Non-pigmented ciliary epithelial cell (primary cell): ENCODE data around the gene FHL2.

Experiments used
- DNase-seq: peaks from one replicate; pipeline ENCODE4 v3.0.0-alpha.2; 2010; ENCODE audit warnings: low read depth

The FHL2 gene

GRCh38 chr2:105421053-105421452 is 22.2 kb upstream of the FHL2 start:
- no peak for DNase-seq

- no peak for DNase-seq
Measured at GRCh38 chr2:105418522-105418921, 19.7 kb upstream of the FHL2 start.

- DNase-seq, result no peak
Measured at GRCh38 chr2:105417857-105418436, 19.1 kb upstream of the FHL2 start.

DNA sequence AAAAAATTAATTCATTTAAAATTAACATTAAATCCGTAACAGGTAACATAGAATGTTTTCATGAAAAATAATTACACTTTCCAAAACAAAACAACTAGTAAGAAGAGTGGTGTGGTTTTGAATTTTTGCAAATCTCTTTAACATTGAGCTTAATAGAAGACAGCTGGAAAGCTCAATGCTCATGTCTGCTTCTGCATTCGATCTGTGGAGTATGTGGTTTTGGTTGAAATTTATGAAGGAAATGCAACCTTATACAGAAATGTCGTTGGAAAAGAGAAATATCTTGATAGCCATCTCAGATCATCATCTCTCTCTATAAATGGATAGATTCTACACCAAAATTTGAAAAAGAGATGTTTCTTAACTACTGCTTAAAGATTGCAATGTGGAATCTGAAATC is 17.3 kb upstream of the FHL2 start:
- DNase-seq, result no peak

DNA sequence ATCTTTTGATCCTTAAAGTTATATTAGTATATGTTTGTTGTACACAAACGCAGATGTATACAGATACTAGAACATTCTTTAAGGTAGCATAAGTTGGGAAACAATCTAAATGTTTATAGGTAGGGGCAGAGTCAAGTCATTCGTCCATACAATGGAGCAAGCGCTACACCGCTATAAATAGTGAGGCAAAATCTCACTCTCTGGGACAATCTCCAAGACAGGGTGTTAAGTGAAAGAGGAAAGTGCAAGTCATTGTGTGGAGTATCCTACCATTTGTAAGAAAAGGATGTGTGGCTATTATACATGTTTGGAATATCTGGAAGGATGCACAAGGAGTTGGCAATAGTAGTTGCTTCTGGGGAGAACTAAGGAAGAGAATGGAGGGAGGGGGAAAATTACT is 16.2 kb upstream of the FHL2 start:
- no peak for DNase-seq

GRCh38 chr2:105413206-105413605 is 14.4 kb upstream of the FHL2 start:
- DNase-seq, result no peak

- no peak for DNase-seq
Measured at GRCh38 chr2:105412584-105412983, 13.7 kb upstream of the FHL2 start.

DNA sequence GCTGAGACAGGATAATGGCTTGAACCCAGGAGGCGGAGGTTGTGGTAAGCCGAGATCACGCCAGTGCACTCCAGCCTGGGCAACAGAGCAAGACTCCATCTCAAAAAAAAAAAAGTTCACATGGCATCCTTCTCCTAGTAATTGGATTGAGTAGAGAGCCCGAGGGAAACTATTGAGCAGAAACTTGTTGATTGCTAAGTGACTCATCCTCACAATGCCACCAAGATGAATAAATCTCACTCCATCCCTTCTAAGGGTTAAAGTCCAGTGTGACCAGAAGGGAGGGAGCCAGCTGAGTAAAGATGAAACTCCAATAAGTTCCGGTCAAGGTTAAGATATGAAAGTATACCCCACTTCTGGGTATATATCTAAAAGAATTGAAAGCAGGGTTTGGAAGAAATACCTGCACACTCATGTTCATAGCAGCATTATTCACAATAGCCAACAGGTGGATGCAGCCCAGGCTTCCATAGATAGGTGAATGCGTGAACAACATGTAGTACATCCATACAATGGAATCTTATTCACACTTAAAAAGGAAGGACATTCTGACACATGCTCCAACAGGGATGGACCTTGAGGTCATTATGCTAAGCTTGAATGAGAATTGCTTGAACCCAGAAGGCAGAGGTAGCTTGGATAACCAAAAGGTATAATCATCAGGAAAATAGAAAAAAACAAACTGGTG is 13.0 kb upstream of the FHL2 start:
- no peak for DNase-seq

DNA sequence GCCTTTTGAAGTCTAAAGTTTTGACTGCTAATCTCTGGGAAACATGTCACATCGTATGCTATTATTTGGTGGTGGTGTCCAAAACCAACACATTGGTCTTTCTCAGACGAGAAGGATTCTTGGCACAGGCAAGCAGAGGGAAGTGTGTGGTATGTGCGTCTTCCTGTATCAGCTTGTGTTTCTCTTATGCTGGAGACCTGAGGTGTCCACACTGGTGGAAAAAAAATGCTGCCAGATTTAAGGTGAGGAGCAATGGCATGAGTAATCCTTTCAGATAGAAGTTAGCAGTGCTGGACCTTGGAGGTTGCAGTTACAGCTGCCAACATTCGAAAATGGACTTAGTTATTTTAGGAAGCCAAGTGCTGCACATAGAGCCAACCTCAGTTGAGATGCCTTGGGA is 11.7 kb upstream of the FHL2 start:
- DNase-seq, result no peak

GRCh38 chr2:105409717-105410116 is 10.9 kb upstream of the FHL2 start:
- no peak for DNase-seq

DNA sequence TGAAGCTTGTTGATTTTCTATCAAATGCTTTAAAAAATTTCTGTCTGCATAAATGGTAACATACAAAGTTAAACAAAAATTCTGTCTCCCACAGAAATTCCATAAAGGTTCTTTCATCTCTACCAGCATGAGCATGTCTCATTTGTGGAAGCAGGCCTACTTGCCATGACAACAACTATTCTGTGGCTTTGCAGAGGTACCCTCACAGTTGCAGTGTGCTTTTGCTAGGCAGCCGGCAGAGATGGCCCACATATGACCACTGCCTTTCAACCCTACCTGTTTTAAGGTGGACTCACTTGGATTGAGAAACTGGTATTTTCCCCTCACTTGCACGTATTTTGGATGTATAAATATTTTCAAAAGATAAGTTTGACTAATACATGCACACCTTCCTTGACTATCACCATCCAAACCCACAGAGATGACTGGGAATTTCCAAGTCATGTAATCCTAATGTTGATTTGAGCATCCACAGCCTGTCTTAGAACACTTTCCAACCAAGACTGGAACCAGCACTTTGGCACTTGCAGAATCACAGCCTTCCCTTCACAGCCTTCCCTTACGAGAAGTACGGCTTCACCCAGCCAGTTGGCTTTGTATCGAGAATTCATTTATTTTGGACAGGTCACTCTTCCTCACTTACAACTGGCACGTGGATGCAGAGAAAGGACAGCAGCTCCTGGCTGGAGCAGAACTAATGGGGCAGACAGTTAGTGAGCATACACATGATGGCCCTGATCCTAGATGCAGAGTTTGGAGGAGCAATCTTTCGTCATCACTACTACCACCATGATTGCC is 9.3 kb upstream of the FHL2 start:
- DNase-seq, result no peak

DNA sequence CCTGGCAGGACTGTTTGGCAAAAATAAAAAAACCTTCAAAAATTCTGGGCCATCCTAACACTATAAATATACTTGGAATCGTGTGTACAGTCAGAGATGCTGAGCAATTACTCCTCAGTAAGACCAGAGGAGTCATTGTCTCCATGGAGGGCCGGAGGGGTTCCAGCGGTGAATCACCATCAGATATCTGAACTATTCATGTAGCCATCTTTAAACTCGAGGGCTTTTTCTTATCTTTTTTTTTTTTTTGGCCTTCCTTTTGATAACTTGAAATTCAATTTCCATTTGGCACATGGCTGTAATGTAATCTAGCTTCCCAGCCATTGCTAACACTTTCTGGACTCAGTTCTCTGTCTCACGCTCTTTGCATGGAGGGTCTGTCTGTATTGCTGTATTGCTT is 7.4 kb upstream of the FHL2 start:
- peak; percentile 68 for DNase-seq

GRCh38 chr2:105405291-105405690 is 6.4 kb upstream of the FHL2 start:
- DNase-seq, result no peak

DNA sequence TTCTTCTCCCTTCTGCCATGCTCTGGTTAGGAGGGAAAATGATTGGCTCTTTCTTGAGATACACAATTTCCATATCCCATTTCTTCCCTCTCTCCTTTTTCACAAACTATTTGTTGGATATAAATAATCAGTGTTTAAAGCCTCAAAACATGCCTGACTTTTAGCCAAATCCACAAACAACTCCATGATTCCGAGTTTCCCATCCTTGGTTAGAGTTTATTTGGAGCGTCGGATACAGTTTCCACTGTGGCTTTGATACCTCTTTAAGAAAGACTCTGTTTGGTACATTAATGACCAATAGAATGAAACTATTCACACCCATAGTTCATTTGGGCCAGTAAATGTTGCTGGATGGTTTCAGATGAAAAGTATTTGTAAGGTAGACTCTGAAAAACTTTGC is 5.9 kb upstream of the FHL2 start:
- no peak for DNase-seq

GRCh38 chr2:105403783-105404698 is 5.2 kb upstream of the FHL2 start:
- DNase-seq, result peak; percentile 93

DNA sequence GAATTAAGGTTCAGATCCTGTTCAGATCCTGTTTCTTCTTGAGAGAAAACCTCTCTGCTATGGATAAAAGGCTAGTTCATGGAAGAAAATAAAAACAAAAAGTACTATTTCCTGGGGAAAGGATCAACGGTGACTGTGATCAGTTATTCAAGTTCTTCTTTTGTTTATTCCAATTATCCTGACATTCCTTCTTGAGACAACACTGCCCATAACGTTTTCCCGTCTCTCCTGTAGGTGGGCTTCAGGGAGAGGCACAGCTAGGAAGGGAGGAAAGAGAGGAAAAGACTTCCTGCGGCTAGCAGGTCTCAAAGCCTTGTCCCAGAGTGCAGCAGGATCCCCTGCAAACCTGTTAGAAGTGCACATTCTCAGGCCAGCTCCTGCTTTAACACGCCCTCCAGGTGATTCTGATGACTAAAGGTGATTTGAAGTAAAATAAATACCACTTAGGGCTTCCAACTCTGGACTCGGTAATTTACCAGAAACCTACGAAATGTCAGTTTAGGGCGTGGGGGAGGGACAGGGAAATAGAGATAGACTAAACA is 4.5 kb upstream of the FHL2 start:
- no peak for DNase-seq

- no peak for DNase-seq
Measured at GRCh38 chr2:105402809-105403208, 4.0 kb upstream of the FHL2 start.

GRCh38 chr2:105401867-105402266 is 3.0 kb upstream of the FHL2 start:
- DNase-seq, result no peak

GRCh38 chr2:105400138-105400540 is 1.3 kb upstream of the FHL2 start:
- DNase-seq, result no peak

- no peak for DNase-seq
Measured at GRCh38 chr2:105399207-105399861, 483 bp upstream of the FHL2 start.

DNA sequence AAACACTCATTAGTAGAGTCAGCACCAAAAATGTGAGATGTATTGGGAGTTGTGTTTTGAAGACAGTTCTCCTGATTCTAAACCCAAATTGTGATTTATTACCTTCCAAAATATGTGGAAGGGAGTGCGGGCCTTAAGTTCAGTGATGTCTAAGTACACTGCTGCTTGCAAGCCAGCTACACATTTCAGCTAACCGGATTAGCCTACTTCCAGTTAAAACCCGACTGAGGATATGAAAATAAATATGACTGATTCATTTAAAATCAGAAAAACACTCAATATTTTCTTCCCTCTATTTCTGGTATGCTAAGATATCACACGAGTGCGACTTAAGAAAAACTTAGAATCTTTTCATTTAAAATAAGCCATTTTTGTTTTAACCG is 907 bp downstream of the FHL2 start:
- no peak for DNase-seq
